Loucy (cell line): ENCODE measurements around the gene KLK13.

Source experiments
- H2AFZ ChIP-seq: fragments of 200-600 bp; sonication (generic); 2 replicates; pipeline ENCODE4 v1.6.0; 2016; ENCODE audit warnings: antibody characterized with exemption, mild to moderate bottlenecking, low read length, moderate library complexity
- H3F3A ChIP-seq: fragments of 200-600 bp; 2 replicates; pipeline ENCODE4 v1.6.0; 2016; ENCODE audit warnings: antibody characterized with exemption, low read depth, mild to moderate bottlenecking
- H3K27me3 ChIP-seq: fragments of 200-600 bp; sonication (generic); 2 replicates; pipeline ENCODE4 v1.6.1; 2014; ENCODE audit warnings: low read length, mild to moderate bottlenecking; ENCODE audit not compliant: insufficient read depth, poor library complexity, severe bottlenecking
- H3K36me3 ChIP-seq: fragments of 200-600 bp; sonication (generic); 2 replicates; pipeline ENCODE4 v1.6.1; 2016; ENCODE audit warnings: low read length; ENCODE audit not compliant: insufficient read depth
- H3K4me1 ChIP-seq: fragments of 200-600 bp; sonication (generic); 2 replicates; pipeline ENCODE4 v1.5.1; 2014; ENCODE audit warnings: low read length, mild to moderate bottlenecking; ENCODE audit not compliant: insufficient read depth, poor library complexity, severe bottlenecking
- H3K4me2 ChIP-seq: fragments of 200-600 bp; sonication (generic); 2 replicates; pipeline ENCODE4 v1.6.0; 2014; ENCODE audit warnings: antibody characterized with exemption, low read length, low read depth, mild to moderate bottlenecking; ENCODE audit not compliant: poor library complexity, severe bottlenecking
- H3K4me3 ChIP-seq: fragments of 200-600 bp; sonication (generic); 2 replicates; pipeline ENCODE4 v1.5.1; 2014; ENCODE audit warnings: low read length, mild to moderate bottlenecking, mixed read lengths; ENCODE audit not compliant: poor library complexity, severe bottlenecking
- H3K79me2 ChIP-seq: fragments of 200-600 bp; sonication (generic); 2 replicates; pipeline ENCODE4 v1.6.1; 2014; ENCODE audit warnings: low read length; ENCODE audit not compliant: insufficient read depth
- H3K9ac ChIP-seq: fragments of 200-600 bp; sonication (generic); 2 replicates; pipeline ENCODE4 v1.6.0; 2014; ENCODE audit warnings: mild to moderate bottlenecking, low read depth, low read length, moderate library complexity; ENCODE audit not compliant: poor library complexity, severe bottlenecking
- H3K9me2 ChIP-seq: fragments of 200-600 bp; sonication (generic); replicated peaks from 2 replicates; pipeline ENCODE4 v1.6.1; 2016; ENCODE audit warnings: low read depth, low read length, mixed read lengths
- H3K9me3 ChIP-seq: fragments of 200-600 bp; sonication (generic); 2 replicates; pipeline ENCODE4 v1.6.1; 2014; ENCODE audit warnings: mild to moderate bottlenecking, antibody characterized with exemption, low read length, low read depth; ENCODE audit not compliant: insufficient read depth
- H4K20me1 ChIP-seq: fragments of 200-600 bp; sonication (generic); 2 replicates; pipeline ENCODE4 v1.6.0; 2014; ENCODE audit warnings: antibody characterized with exemption, low read length, mild to moderate bottlenecking; ENCODE audit not compliant: insufficient read depth, poor library complexity, severe bottlenecking
- CTCF ChIP-seq: fragments of 200-600 bp; sonication (generic); conservative IDR thresholded peaks from 2 replicates; pipeline ENCODE4 v1.5.1; 2014; ENCODE audit warnings: mild to moderate bottlenecking, antibody characterized with exemption, low read length
- EZH2phosphoT487 ChIP-seq: fragments of 200-600 bp; IDR thresholded peaks from 2 replicates; pipeline ENCODE4 v1.6.1; 2018; ENCODE audit warnings: antibody characterized with exemption, mild to moderate bottlenecking, moderate library complexity, borderline replicate concordance

Gene KLK13

DNA sequence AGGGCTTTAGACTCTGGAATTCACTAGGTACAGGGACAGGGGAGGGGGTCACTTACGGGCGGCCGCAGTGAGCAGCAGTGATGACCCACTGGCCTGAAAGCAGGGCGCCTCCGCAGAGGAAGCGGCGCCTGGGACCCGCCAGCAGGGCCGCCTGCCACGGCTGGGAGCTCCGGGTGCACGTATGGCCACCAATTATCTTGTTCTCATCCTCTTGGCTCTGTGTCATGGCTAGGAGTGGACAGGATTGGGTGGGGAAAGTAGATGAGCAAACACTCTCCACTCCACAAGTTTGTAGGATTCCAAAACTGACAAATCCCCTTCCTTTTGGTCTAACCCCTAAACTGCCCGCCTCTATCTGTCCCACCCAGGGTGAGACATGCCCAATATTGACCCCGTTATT, 16.6 kb upstream of the KLK13 start:
- no peaks in the 10 kb centered on the region for H3F3A ChIP-seq
- TF ChIP-seq CTCF (no peak), EZH2phosphoT487 (no peak)
- H3K79me2 ChIP-seq: no peaks in the 10 kb centered on the region
- H4K20me1 ChIP-seq: no peaks in the 10 kb centered on the region
- H3K36me3 ChIP-seq: no peaks in the 10 kb centered on the region
- no peak overlapping the region for H3K4me2 ChIP-seq
- H3K27me3 ChIP-seq: no peaks in the 10 kb centered on the region
- no peak overlapping the region for H3K9ac ChIP-seq
- H3K9me3 ChIP-seq: no peaks in the 10 kb centered on the region; the same call in 1 of the 2 replicates
- no peak overlapping the region for H3K4me3 ChIP-seq
- H3K4me1 ChIP-seq: no peaks in the 10 kb centered on the region
- no peak overlapping the region for H2AFZ ChIP-seq
- H3K9me2 ChIP-seq: no peaks in the 10 kb centered on the region

GRCh38 chr19:51079481-51080110, 14.7 kb upstream of the KLK13 start:
- TF ChIP-seq EZH2phosphoT487: no peak
- TF ChIP-seq CTCF: no peak
- Histone ChIP-seq H4K20me1 (no peaks in the 10 kb centered on the region), H3K27me3 (no peaks in the 10 kb centered on the region), H3F3A (no peaks in the 10 kb centered on the region), H3K9ac (no peak overlapping the region), H3K9me2 (no peaks in the 10 kb centered on the region), H3K79me2 (no peaks in the 10 kb centered on the region), H3K4me1 (no peaks in the 10 kb centered on the region), H3K36me3 (no peaks in the 10 kb centered on the region), H3K9me3 (no peaks in the 10 kb centered on the region; the same call in 1 of the 2 replicates), H3K4me3 (no peak overlapping the region), H2AFZ (no peak overlapping the region), H3K4me2 (no peak overlapping the region)

- Histone ChIP-seq H3K4me3 (no peak overlapping the region), H2AFZ (no peak overlapping the region), H3K4me1 (no peaks in the 10 kb centered on the region), H3F3A (no peaks in the 10 kb centered on the region), H3K79me2 (no peaks in the 10 kb centered on the region), H3K36me3 (no peaks in the 10 kb centered on the region), H3K27me3 (no peaks in the 10 kb centered on the region), H3K4me2 (no peak overlapping the region), H3K9ac (no peak overlapping the region), H3K9me2 (no peaks in the 10 kb centered on the region), H4K20me1 (no peaks in the 10 kb centered on the region), H3K9me3 (peaks cover 4% of the 10 kb centered on the region; the same call in 1 of the 2 replicates)
- TF ChIP-seq CTCF (no peak), EZH2phosphoT487 (no peak)
Observed at GRCh38 chr19:51078731-51079130, 13.8 kb upstream of the KLK13 start.
